ENCODE measurements around the gene MKNK1. TPM values are rescaled to one million over a fixed set of nuclear protein-coding genes. Genes with fewer than 3 reads are reported as not detected.

The MKNK1 gene
- total and polyA plus RNA-seq, 2 of the 4 experiments (the other 2 are of a cell fraction) = 14.3 to 35.2 TPM

DNA sequence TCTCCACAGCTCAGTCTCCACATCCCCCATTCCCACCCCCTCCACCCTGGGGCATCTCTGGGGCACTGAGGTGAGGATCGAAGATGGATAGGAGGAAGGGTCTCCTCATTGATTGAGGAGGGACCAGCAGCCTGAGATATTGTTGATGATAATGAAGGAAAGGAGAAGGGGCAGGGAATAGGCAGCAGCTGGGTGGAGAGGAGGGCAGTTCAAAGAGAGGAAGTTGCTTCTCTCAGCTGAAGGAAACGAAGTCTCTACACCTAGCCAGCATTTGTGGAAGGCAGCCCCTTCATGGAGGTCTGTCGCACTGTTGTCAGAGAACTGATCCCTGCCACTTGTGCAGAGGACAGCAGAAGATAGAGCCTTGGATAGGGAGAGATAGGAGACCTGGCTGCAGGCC lies 58.3 kb downstream of the MKNK1 start:
- Histone ChIP-seq H3K9ac (ENCODE audit: low read depth, low read length) (no peak overlapping the region), H2BK120ac (ENCODE audit: low read depth, low read length) (no peak overlapping the region), H3K56ac (ENCODE audit: extremely low read depth, insufficient read depth, low read length) (no peak overlapping the region), H4K8ac (ENCODE audit: low read depth in 2 of 2, low read length in 2 of 2) (no peak overlapping the region), H3K4me2 (ENCODE audit: low read depth, low read length) (no peak overlapping the region), H2AK9ac (replicated peaks; ENCODE audit: low read depth, low read length, poor library complexity) (no peak overlapping the region), H3K9me3 (ENCODE audit: control insufficient read depth, insufficient read depth, low read length) (no peaks in the 10 kb centered on the region), H2BK15ac (ENCODE audit: low read depth, low read length) (no peak overlapping the region), H3K79me1 (ENCODE audit: low read depth in 1 of 2, low read length in 2 of 2) (no peaks in the 10 kb centered on the region), H3K23ac (ENCODE audit: low read depth, low read length) (no peak overlapping the region), H3K36me3 (ENCODE audit: control insufficient read depth, insufficient read depth, low read length) (no peaks in the 10 kb centered on the region), H3K27me3 (ENCODE audit: control insufficient read depth, insufficient read depth, low read length) (peaks cover 77% of the 10 kb centered on the region), H2BK5ac (ENCODE audit: low read depth, low read length, poor library complexity, severe bottlenecking) (no peak overlapping the region), H4K5ac (ENCODE audit: low read depth, low read length) (no peak overlapping the region), H3K14ac (replicated peaks; ENCODE audit: low read depth, low read length) (no peak overlapping the region), H2AK5ac (ENCODE audit: low read depth, low read length) (no peak overlapping the region), H3K4me1 (ENCODE audit: control insufficient read depth, insufficient read depth, low read length) (no peaks in the 10 kb centered on the region), H3K27ac (ENCODE audit: insufficient read depth, low read length) (no peak overlapping the region), H3K4ac (ENCODE audit: low read depth, low read length) (no peak overlapping the region), H3K4me3 (ENCODE audit: insufficient read depth, low read depth, low read length) (no peak overlapping the region), H3K9me1 (ENCODE audit: insufficient read depth, low read length) (no peaks in the 10 kb centered on the region), H2AFZ (replicated peaks; ENCODE audit: low read length, poor library complexity) (no peak overlapping the region), H4K91ac (ENCODE audit: insufficient read depth, low read depth, low read length) (no peak overlapping the region), H4K20me1 (ENCODE audit: insufficient read depth, low read length) (no peaks in the 10 kb centered on the region), H2BK20ac (ENCODE audit: low read depth, low read length) (no peak overlapping the region), H3K18ac (ENCODE audit: low read depth, low read length) (no peak overlapping the region)
- dilution Hi-C loops (cut with HindIII; ENCODE audit: low sequenced_read_pairs, unreplicated experiment) (no loop called here), in situ Hi-C loops (cut with MboI; ENCODE audit: low sequenced_read_pairs) (no loop called here), intact Hi-C loops (cut with micrococcal nuclease) (loop anchor here (5.0 kb wide), 2 partner anchors 68 to 182 kb away; no protein-coding TSS in a partner anchor)
- ATAC-seq (ENCODE audit: low read depth) (no peak), DNase-seq (no peak)
- CTCF ChIA-PET = no interaction called here
- WGBS, 2 experiments (ENCODE audit: extremely low coverage in 2 of 2, insufficient read length in 1 of 2) = no CpG with 5 or more reads among the region's 3 CpGs
- no TSS peak for BruUV-seq (replicated peaks)
- POLR2A ChIA-PET (ENCODE audit: unreplicated experiment) = no interaction called here
- TF ChIP-seq, protein P1, sequence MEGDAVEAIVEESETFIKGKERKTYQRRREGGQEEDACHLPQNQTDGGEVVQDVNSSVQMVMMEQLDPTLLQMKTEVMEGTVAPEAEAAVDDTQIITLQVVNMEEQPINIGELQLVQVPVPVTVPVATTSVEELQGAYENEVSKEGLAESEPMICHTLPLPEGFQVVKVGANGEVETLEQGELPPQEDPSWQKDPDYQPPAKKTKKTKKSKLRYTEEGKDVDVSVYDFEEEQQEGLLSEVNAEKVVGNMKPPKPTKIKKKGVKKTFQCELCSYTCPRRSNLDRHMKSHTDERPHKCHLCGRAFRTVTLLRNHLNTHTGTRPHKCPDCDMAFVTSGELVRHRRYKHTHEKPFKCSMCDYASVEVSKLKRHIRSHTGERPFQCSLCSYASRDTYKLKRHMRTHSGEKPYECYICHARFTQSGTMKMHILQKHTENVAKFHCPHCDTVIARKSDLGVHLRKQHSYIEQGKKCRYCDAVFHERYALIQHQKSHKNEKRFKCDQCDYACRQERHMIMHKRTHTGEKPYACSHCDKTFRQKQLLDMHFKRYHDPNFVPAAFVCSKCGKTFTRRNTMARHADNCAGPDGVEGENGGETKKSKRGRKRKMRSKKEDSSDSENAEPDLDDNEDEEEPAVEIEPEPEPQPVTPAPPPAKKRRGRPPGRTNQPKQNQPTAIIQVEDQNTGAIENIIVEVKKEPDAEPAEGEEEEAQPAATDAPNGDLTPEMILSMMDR (conservative IDR thresholded peaks at IDR 0.05; ENCODE audit: low read depth, low read length) = no peak
- TF ChIP-seq RFX5 (IDR thresholded peaks at IDR 0.05; ENCODE audit: low read depth, low read length) = no peak

Measured in IMR-90 (cell line).